ENCODE measurements around the gene RAC2. TPM values are rescaled to one million over a fixed set of nuclear protein-coding genes. Genes with fewer than 3 reads are reported as not detected.

The RAC2 gene
- total RNA-seq, 1 donor from 2014 or later = 519 TPM

DNA sequence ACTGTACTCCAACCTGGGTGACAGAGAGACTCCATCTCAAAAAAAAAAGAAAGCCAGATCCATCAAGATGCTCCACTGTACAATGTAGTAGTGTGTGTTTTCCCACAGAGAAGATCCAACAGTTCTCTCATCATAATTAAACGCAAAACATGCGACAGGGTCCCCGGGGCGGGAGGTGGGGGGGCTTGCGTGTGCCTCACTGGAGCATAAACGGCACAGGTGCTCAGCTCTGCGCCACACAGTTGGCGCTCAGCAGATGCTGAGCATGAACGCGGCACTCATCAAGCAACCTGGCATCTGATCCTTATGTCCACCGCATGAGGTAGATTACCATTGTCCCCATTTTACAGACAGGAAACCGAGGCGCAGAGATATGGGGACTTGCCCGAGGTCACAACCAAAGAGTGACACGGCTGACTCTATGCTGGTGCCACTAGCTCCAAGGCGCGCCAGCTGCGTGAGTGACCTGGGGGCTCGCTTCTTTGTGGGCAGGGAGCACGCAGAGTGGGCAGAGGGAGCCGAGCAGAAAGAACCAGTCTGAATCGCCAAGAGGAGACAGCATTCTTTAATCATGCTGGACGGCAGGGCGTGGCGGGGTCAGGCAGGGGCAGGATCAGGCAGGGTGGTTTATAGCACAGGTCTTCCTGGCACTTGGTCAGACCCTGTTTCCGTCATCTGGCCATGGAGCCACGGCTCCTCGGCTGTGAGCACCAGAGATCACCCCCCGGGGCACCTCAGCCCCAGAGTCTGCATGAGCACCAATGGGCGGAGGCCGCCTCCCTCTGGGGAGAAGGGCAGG, 64.2 kb downstream of the RAC2 start:
- no peak for DNase-seq
- no peak overlapping the region for H3K27ac Mint-ChIP-seq
- no peaks in the 10 kb centered on the region for H3K36me3 Mint-ChIP-seq (ENCODE audit: low read depth)
- intact Hi-C loops (cut with micrococcal nuclease) = no loop called here
- H3K4me3 Mint-ChIP-seq = no peak overlapping the region
- peaks cover 14% of the 10 kb centered on the region for H3K4me1 Mint-ChIP-seq
- H3K9me3 Mint-ChIP-seq = no peaks in the 10 kb centered on the region
- peaks cover 9% of the 10 kb centered on the region for H3K27me3 Mint-ChIP-seq

GRCh38 chr22:37179126-37179470, 65.0 kb downstream of the RAC2 start:
- Mint-ChIP-seq H3K27ac (no peak overlapping the region), H3K4me1 (peaks cover 12% of the 10 kb centered on the region), H3K27me3 (peaks cover 9% of the 10 kb centered on the region)

DNA sequence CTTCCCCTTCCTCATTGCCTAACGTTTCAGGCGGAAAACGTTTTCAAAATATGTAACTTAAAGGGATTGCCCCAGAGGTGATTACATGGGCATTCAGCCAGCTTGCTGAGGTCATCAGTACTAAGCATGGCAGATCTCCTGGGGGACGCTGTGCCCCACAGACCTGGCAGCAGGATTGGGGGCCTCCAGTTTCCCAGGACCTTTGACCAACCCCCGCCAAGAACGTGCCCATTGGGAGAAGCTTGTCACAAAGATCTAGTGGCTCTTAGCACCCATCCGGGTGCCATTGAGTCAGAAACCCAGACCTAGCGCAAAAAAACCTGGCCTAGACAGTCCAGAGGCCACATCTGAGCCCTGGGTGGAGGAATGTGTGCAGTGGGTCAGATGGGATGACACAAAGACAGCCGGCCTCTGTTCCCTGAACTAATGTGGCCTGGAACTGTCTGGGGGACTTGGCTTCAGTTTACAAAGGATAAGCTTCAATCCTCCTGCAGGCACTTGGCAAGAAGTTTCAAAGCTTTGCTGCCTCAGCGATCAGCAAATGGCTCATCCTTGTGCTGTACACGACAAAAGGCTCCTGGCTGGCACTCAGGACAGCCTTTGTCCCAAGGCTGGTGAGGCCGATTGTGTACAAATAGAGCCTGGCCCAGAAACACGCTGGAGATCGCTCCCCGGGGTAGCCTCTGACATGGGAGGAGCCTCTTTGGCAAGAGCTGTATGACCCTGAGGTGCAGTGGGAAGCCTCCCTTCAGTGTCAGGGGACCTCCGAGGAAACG, 65.5 kb downstream of the RAC2 start:
- Mint-ChIP-seq H3K4me1 (peaks cover 9% of the 10 kb centered on the region), H3K27ac (no peak overlapping the region)
- intact Hi-C loops (cut with micrococcal nuclease) = no loop called here

More at GRCh38 chr22:37179126-37179470, 65.0 kb downstream of the RAC2 start:
- H3K4me3 Mint-ChIP-seq = no peak overlapping the region
- DNase-seq = no peak
- intact Hi-C loops (cut with micrococcal nuclease) = no loop called here
- no peaks in the 10 kb centered on the region for H3K36me3 Mint-ChIP-seq (ENCODE audit: low read depth)
- no peaks in the 10 kb centered on the region for H3K9me3 Mint-ChIP-seq

DNA sequence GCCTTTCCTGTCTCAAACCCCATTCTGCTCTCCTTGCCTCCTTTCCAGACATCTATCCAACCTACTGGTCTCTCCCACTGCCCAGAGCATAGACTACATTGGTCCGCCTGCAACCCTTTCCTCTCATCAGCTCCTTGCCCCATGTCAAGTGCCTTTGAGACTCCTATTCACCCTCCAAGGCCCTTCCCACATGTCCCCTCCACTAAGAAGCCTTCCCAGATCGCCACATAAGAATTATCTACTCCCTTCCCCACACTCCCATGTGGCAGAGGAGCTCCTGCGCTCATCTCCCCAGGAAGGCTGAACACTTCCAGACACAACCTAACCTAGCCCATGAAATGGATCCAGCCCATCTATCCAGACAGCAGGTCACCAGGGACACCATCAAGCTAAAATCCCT, 66.3 kb downstream of the RAC2 start:
- Mint-ChIP-seq H3K36me3 (ENCODE audit: low read depth) (no peaks in the 10 kb centered on the region), H3K4me1 (peaks cover 6% of the 10 kb centered on the region), H3K27me3 (peaks cover 9% of the 10 kb centered on the region), H3K9me3 (no peaks in the 10 kb centered on the region), H3K27ac (no peak overlapping the region), H3K4me3 (no peak overlapping the region)
- intact Hi-C loops (cut with micrococcal nuclease) = no loop called here
- no peak for DNase-seq

More for the DNA sequence above, 65.5 kb downstream of the RAC2 start:
- no peak for DNase-seq
- no peaks in the 10 kb centered on the region for H3K9me3 Mint-ChIP-seq
- peaks cover 9% of the 10 kb centered on the region for H3K27me3 Mint-ChIP-seq
- H3K4me3 Mint-ChIP-seq = no peak overlapping the region
- H3K36me3 Mint-ChIP-seq (ENCODE audit: low read depth) = no peaks in the 10 kb centered on the region

DNA sequence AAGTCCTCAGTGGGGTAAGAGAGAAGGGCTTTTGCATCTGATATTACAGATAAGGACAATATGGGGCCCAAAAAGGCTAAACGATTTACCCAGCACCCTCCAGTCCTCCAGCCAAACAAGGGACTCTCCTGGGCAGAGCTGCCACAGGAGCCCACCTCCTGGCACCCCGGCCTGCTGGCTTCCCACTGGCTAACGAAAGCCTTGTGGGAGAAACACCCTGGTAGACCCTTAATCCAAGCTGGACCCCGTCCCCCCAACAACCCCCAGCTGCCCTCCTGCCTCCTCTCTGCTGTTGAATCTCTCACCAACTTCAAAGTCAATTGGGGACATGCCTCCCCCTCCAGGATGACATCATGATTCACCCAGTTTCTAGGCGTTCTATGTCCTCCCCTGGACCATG, 66.8 kb downstream of the RAC2 start:
- Mint-ChIP-seq H3K27me3 (peaks cover 9% of the 10 kb centered on the region), H3K4me1 (peaks cover 6% of the 10 kb centered on the region), H3K36me3 (ENCODE audit: low read depth) (no peaks in the 10 kb centered on the region), H3K9me3 (no peaks in the 10 kb centered on the region), H3K27ac (no peak overlapping the region), H3K4me3 (no peak overlapping the region)
- intact Hi-C loops (cut with micrococcal nuclease) = no loop called here
- no peak for DNase-seq

DNA sequence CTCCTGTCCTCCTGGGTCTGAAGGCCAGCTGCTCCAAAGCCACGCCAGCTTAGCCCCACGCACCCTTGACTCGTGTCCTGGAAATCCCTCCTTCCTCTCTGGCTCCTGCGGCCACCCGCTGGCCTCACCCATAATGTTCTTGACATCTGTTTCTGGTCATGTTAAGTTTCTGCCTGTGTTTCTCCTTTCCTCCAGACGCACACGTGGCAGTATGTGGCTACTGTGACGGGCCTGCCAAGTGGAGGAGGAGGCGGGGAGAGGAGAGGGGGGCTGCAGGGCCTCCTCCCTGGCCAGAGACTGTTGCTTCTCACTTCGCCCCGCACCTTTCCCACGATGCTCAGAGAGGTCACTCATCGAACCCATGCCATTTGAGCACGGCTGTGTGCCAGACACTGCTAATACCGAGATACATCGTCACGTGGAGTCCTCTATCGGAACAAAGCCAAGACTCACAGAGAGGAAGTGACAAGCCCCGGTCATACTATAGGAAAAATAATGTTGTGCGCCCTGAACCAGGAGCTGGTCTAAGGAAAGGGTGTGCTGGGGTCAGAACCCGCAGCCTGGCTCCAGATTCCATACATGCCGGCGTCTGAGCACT, 67.5 kb downstream of the RAC2 start:
- DNase-seq = no peak
- Mint-ChIP-seq H3K27me3 (peaks cover 9% of the 10 kb centered on the region), H3K27ac (no peak overlapping the region), H3K4me1 (peaks cover 5% of the 10 kb centered on the region), H3K9me3 (no peaks in the 10 kb centered on the region), H3K36me3 (ENCODE audit: low read depth) (no peaks in the 10 kb centered on the region), H3K4me3 (no peak overlapping the region)
- intact Hi-C loops (cut with micrococcal nuclease) = no loop called here

DNA sequence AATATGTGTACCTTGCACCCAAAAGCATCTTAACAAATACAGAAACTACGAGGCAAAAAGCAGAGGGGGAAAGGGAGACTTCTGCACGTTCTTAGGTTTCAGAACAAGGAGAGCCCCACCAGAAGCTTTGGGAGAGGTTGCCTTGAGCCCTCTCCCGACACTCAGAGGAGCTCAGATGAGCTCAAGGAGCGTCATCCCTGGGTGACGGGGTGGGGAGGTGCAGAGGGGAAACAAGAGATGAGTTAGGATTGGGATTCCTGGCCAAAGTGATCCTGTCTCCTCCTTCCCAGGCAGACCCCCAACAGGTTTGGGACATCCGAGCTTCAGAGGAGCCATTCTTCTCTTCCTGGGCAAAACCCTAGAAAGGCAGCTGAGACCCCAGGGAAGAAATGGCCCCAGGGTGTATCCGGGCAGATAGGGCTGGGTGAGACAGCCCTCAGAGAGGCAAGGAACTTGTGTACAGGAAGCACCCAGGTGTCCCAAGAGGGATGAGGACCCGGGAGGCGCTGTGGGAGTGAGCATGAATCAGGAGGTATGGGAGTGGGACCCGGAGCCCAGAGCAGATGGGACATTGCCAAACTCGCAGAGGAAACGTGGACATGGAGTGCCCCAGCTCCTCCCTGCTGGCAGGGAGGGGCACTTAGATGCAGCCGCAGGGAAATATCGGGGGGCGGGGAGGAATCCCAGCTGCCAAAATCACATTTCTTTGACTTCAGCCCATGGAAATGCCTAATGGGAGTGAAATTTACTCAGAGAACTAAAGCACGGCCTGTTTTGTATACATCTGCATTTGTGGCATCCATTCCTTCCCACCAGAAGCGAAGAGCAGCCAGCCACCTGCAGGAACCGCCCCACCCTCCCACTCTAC, 68.4 kb downstream of the RAC2 start:
- Mint-ChIP-seq H3K27ac (no peak overlapping the region), H3K4me3 (no peak overlapping the region), H3K9me3 (no peaks in the 10 kb centered on the region), H3K4me1 (peaks cover 5% of the 10 kb centered on the region), H3K36me3 (ENCODE audit: low read depth) (no peaks in the 10 kb centered on the region), H3K27me3 (peaks cover 11% of the 10 kb centered on the region)
- no peak for DNase-seq
- intact Hi-C loops (cut with micrococcal nuclease) = no loop called here

Other genes with a start within 250 kb of the RAC2 start
- 5.2 and 5.8 TPM in 2 replicates for gene TST, start 224.8 kb downstream of the RAC2 start, total RNA-seq
- 21.0 and 21.1 TPM in 2 replicates for gene MPST, start 224.5 kb downstream of the RAC2 start, total RNA-seq
- 63.2 and 66.5 TPM in 2 replicates for gene KCTD17, start 192.5 kb downstream of the RAC2 start, total RNA-seq
- gene TMPRSS6, start 134.6 kb downstream of the RAC2 start, total RNA-seq = 6.8 and 7.1 TPM in 2 replicates
- 288 and 296 TPM in 2 replicates for gene IL2RB, start 94.4 kb downstream of the RAC2 start, total RNA-seq
- 6.0 and 6.9 TPM in 2 replicates for gene C1QTNF6, start 56.0 kb downstream of the RAC2 start, total RNA-seq
- 3.5 and 4.0 TPM in 2 replicates for gene SSTR3, start 31.8 kb downstream of the RAC2 start, total RNA-seq
- gene CYTH4, start 38.2 kb upstream of the RAC2 start, total RNA-seq = 43.5 and 44.9 TPM in 2 replicates
- gene ELFN2, start 183.2 kb upstream of the RAC2 start, total RNA-seq = 0.07 and 0.09 TPM in 2 replicates
- gene MFNG, start 242.1 kb upstream of the RAC2 start, total RNA-seq = 207 and 231 TPM in 2 replicates

Measured in activated CD4-positive, alpha-beta T cell treated with anti-CD3 and anti-CD28 coated beads, Interleukin-2, amount 10 ng/mL, durations not matched to agents 24 days and 14 days (primary cell).